T-helper 1 cell treated with Interleukin-12 subunit alpha and Interleukin-12 subunit beta and Interleukin-4 antibody, amounts not matched to agents 30 ng/mL and 1 ng/mL, for 36 hours (primary cell): ENCODE data around the gene CNTF. TPM values are rescaled to one million over a fixed set of nuclear protein-coding genes. Genes with fewer than 3 reads are reported as not detected.

Experiments used
- intact Hi-C: fragments of 100-400 bp; cut with micrococcal nuclease; formaldehyde crosslinking; loops from one replicate; pipeline ENCODE4 v1.15.1; 2024
- total RNA-seq: library from RNA; stranded (reverse); gene quantifications from 2 replicates; pipeline ENCODE4 v1.2.3, GENCODE V29; 2022

CNTF gene
- total RNA-seq, 1 donor from 2014 or later: 3.1 TPM

DNA sequence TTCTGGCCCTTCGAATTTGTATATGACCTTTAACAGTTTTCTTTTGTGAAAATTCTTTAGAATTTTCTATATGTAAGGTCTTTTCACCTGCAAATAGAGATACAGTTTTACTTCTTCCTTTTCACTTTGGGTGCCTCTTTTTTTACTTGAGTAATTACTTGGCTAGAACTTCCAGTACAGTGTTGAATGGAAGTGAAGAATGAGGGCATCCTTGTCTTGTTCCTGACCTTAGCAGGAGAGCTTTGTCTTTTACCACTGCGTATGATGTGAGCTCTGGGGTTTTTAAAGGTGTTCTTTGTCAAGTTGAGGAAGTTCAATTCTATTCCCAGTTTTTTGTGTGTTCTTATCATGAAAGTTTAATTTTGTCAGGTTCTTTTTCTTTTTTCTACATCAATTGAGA, 22.0 kb upstream of the CNTF start:
- intact Hi-C loops: no loop called here

DNA sequence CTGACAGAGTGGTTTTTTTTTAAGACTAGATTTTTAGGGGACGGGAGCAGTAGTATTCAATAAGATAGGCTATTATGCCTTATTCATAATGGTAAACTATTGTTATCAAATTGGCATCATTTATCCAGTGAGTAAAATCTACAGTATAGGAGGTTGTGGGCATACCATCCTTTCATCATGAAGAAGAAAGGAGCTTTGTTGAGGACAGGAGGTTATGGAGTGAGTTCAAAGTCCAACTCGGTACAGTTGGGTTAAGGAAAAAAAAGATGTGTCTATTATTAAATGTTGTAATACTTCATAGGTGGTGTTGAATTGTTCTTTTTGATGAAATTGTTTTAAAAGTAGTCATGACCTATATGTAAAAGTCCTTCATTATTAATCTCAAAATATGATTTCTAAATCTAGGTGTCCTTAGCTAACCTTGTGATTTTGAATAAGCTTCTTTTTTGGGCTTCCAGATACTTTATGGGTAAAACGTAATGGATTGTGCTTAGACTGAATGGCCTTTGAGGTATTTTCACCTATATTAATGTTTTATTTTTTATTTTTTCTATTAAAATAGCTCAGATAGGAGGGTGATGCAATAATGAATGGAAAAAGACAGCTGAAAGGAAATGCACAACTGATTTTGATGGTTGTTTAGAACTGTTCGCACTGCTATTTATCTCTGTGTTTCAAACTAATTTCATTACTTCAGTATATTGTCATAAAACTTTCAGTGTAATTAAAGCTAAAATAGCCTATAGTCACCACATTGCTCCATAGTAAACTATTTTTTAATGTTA, 15.3 kb upstream of the CNTF start:
- intact Hi-C loops: no loop called here

DNA sequence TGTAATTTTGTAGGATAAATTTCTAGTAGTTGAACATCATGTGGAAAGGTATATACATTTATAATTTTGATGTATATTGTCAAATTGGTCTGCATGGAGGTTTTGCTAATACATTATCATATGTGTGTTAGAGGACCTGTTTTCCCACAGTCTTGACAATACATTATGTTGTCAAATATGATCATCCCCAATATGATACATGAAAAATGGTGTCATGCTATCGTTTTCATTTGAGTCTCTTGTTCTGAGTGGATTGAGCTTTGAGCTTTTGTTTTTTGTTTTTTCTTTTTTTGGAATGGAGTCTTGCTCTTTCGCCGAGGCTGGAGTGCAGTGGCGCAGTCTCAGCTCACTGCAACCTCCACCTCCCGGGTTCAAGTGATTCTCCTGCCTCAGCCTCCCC, 14.1 kb upstream of the CNTF start:
- intact Hi-C loops: no loop called here

DNA sequence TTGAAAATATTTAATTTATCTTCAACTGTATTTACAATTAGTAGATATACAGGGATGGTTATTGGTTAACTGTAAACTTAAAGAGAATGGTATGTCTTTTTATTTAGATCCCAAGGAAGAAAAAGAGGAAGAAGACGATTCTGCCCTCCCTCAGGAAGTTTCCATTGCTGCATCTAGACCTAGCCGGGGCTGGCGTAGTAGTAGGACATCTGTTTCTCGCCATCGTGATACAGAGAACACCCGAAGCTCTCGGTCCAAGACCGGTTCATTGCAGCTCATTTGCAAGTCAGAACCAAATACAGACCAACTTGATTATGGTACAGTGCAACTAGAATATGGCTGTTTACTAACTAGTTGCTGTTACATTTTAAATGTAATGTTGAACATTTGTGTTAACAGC, 12.7 kb upstream of the CNTF start:
- intact Hi-C loops: no loop called here

DNA sequence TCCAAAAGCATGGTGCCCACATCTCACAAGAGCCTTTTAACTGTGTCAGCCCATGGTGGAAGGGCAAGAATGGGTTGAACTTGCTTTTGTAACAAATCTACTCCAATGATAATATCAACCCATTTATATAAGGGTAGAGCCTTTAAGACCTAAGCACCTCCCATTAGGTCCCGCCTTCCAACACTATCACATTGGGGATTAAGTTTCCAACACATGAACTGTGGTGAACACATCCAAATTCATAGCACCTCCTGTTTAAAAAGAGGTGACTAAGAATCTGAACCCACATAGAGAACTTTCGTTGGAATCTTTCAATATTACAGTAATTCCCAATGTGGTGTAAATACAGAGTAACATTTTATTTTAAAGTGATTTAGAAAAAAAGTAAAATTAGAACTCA, 9.2 kb upstream of the CNTF start:
- intact Hi-C loops: no loop called here

DNA sequence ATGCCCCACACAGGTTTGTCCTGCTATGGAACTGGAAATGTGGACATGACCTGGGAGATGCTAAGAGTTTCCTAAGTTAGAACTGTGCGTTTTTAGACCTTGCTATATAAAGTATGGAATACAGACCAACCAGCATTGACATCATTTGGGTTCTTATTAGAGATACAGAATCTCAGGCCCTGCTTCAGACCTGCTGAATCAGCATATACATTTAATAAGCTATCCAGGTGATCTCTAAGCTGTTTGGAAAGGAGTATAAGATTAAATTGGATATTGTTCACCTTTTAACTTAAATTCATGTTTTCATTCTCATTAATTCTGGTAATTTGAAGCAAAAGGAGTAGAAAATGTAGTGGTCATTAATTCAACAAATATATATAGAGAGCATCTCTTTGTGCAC, 6.9 kb upstream of the CNTF start:
- intact Hi-C loops: loop anchor here (2.0 kb wide), 1 partner anchor 47 kb away; no protein-coding TSS in a partner anchor

DNA sequence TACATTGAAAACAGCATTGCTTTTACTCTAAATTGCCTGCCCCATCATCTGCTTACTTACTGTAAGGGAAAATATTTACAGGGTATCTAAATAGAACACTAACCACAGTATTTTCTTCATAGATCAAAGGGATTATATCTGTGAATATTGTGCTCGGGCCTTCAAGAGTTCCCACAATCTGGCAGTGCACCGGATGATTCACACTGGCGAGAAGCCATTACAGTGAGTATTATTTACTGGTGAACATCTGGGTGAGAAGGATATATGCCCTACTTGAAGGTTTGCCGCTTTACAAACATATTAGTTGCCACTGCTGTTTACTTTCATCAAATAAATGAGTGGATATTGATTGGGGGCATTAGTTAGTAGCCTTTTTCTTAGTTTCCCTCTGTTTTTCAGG, 5.9 kb upstream of the CNTF start:
- intact Hi-C loops: no loop called here

DNA sequence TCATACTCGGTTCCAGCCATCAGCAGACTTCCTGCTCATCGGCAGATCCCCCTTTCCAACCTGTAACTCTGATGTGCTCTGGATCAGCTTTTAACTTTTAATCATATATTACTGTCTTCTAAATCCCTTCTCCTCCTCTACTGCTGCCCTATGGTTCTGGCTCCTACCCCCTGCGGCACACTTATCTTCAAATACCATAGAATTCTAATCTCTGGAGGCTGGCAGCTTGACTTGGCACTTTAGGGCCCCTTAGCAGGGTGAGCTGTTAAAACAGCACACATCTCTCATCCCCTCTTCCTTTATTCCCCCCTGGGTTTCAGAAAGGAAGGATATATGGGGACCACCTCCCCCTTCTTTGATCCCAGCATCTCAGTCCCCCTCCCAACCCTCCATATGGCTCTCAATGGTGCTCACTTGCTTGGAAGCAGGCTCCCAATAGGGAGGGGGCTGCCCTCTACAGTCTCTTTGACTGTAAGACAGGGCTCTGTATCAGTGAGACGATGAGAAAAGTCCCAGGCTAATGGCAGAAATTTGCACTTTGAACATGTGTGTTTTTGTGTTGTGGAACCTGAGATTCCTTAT, 4.4 kb upstream of the CNTF start:
- intact Hi-C loops: no loop called here

DNA sequence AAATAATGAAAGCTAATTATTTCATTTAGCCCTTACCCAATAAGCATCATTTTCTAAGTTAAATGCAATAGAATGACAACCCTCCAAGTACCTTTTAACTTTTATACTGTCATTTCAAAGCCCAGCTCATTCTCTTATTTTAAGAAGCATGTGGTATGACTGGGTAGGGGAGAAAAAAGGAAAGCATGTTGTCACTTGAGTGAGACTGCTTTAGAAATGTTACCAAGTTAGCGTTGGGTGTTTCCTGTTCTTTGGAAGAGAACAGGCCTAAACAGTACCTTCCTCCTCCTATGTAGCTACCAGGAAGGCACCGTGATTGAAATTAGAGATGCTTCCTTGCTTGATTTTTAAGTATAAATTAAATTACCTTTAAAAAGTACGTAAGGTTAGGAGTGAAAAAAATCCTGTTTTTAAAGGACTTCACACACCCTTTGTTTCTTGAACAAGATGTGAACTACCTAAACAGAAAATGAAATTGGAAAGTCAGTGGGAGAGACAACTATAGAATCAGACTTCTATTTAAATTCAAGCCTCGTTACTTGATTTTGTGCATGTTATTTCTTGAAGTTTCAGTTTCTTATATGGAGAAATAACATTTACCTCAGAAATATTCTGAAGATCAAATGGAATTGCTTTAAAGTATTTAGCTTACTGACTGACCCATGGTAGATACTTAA, 741 bp upstream of the CNTF start:
- intact Hi-C loops: loop anchor here (2.0 kb wide), 1 partner anchor 47 kb away; the partner anchor contains the start of gene LPXN

DNA sequence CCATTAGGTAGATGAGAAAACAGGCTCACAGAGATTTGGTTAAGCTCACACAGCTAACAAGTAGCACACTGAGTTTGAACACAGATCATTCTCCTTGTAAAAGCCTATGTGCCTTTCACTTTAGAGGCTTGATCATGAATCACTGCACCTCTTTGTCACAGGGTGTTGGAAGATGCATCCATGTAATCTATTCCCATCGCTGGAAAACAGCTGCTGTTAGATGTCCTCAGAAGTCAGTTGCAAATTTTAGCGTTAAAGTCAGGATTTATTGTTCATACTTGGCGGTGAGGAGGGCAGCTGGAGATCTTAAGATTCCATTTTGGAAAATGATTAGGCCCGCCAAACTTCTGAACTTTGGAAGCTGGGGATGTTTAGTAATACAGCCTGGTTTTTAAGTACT, 2.6 kb downstream of the CNTF start:
- intact Hi-C loops: no loop called here

DNA sequence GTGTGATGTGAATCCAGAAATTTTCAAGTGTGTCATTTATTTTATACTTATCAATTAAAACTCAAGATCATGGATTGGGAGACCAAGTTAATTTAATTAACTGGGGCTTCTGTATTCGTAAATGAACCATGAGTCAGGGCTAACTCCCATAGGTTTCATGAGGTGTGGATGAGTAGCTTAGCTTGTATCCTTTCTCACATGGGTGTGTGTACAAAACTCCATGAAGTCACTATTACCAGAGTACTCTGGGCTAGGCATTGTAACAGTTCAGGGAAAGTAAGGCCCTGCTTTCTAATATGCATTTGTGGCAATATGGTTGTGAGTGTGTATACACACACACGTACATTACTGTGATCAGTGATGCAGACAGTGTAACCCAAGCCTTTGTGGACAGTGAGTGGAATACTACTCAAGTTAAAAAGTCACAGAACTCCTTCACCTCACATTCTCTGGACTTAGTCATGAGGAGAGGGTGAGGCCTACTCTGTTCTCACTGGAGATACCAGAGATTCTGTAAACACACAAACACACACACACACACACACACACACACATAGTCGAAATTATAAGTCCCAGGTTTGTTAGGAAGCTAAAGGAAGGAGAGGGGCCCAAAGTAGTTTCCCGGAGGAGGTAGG, 3.5 kb downstream of the CNTF start:
- intact Hi-C loops: no loop called here

DNA sequence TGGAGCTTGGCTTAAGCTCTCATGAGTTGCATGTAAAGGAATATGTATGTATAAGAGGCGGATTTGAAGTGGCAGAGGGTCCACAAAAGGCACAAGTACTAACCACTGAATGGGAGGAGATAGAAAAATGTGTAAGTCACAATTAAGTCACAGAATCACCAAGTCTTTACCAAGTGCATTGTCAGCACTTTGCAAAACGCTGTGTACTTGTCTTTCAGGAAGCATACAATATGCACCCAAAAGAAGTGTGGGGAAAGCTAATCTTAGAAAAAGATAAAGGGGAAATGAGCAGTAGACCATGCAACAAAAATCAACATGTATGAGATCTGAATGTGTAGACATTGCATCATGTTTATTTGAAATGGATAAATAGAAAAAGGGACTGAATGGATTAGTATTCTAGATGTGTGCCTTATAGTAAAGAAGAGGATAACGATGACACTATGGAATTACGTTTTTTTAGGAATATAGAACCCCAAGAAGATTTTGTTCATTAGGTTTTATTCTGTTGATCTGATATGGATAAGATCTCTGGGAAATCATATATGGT, 4.5 kb downstream of the CNTF start:
- intact Hi-C loops: no loop called here

DNA sequence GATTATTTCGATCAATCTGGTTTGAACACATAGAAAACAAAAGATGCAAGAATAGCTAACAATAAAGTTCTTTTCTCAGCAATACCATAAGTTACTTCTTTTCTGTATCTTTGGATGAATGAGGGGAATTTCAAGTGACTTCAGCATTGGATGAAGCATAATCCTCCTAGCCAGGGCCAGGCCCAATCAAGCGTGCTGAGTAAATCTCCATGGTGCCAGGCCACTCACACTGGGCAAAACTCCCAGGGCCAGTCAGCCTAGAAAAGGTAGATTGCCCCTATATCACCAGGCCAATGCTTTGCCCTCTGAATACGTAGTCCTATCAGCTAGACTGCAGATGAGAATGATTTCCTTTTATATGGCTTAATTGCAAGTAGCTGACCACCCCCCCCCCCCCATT, 6.0 kb downstream of the CNTF start:
- intact Hi-C loops: no loop called here

DNA sequence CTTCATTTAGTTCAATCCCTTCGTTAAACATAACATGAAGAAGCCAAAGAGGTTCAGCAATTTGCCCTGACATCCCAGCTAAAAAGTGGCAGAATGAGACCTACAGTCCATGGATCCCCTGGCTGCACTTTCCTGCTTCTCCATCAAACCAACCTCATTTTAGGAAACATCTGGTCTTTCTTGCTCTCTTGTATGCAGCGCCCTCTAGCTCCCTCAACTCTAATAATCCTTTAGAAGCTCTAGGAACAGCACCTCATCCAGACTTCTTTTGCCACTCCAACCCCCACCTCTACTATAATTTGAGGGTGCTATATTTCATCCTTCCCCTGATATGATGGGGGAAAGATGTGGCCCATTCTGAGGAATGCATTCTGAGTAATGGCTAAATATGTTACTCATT, 7.4 kb downstream of the CNTF start:
- intact Hi-C loops: loop anchor here (1.0 kb wide), 1 partner anchor 62 kb away; no protein-coding TSS in a partner anchor

DNA sequence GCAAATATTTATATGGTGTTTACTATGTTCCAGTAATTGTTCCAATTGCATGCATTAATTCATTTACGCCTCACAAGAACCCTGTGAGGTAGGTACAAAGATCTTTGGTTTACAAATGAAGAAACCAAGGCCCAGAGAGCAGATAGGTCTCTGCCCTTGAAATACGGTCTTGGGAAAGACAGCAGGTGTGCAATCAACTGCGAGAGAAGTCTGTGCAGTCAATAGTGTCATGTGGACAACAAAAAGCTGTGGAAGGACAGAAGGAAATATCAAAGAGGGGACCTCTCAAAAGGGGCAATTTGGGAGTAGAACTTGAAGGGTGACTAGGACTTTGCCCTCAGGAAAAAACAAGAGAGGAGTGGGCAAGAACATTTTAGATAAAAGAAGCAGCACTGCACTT, 8.9 kb downstream of the CNTF start:
- intact Hi-C loops: no loop called here

DNA sequence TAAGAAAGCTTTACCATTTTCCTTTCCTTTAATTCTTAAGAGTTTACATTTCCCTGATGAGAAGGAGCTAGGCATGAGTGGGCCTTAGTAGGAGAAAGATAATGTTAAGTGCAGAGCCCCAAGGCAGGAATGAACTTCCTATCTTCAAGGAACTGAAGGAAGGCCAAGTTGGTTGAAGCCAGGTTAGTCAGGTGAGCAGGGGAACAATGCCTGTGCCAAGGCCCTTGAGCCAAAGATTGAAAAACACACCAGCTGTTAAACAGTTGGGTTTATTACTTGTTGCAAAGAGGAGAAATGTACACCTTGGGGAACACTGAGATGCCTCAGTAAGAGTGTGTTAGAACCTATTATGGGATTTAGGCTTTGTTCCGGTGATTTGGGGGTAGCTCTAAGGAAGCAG, 10.0 kb downstream of the CNTF start:
- intact Hi-C loops: no loop called here

DNA sequence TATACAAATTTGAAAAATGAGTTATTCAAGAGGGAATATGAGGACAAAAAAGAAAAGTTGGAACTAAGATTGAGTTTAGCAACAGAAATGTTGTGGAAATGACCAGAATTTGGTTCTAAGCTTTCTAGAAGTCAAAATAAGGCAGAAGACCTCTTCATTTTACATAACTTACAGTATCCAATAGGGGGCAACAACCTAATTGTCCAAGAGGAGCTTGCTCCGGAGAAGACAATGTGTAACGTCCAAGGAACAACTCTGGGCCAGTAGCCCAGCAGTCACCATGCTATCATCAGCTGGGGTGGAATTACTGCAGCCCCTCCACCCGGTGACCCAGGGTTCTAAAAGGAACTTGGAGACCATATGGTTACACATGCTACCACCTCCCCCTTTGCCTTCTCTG, 14.1 kb downstream of the CNTF start:
- intact Hi-C loops: no loop called here

DNA sequence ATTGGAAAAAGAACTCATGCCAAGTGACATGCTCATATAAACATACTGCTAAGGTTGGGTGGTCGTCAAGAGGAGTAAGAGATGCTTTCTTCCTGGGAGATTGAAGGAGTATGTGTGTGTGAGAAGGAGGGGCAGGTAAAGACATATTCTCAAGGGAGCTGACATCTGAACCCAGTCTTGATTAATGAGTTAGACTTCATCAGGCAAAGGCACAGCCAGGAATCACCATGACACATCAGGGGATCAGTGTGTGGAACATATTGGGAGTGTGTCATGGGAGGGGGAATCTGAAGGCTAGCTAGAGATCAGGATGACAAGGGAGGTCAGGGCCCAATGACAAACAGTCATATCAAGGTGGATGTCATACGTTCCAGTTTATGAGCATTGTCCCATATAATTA, 14.9 kb downstream of the CNTF start:
- intact Hi-C loops: no loop called here

DNA sequence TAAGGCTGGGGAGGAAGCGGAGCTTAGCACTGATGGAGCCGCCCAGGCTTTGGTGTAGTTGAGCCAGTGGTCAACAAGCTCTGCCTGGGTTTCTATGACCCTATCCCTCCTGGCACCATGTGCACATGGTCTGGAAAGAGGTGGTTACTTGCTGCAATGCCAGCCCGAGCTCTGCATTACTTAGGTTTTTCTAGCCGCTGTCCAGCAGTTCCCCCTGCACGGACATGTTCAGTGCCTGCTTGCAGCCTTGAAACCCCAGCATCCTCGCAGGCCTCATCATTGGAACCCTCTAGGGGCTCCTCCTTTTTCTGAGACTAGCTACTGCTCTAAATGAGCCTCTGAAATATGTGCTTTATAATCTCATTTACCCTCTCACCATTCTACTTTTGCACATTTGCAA, 16.6 kb downstream of the CNTF start:
- intact Hi-C loops: no loop called here

DNA sequence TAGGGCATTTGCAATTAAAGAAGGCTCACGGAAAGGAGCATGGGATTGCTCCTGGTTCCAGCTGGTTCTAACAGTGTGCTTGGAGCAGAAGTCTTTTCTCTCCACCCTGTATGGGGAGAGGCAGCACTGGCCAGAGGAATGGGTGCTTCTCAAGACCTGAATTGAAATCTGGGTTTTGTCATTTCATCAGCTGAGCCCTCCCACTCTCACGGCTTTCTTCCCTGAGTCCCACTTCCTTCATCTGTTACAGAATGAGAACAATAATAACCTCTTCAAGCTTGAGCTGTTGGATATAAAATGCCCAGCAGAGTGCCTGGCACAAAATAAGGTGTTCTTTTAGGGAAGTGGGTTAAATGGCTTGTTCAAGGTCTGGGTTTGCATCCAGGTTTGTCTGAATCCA, 17.2 kb downstream of the CNTF start:
- intact Hi-C loops: no loop called here

DNA sequence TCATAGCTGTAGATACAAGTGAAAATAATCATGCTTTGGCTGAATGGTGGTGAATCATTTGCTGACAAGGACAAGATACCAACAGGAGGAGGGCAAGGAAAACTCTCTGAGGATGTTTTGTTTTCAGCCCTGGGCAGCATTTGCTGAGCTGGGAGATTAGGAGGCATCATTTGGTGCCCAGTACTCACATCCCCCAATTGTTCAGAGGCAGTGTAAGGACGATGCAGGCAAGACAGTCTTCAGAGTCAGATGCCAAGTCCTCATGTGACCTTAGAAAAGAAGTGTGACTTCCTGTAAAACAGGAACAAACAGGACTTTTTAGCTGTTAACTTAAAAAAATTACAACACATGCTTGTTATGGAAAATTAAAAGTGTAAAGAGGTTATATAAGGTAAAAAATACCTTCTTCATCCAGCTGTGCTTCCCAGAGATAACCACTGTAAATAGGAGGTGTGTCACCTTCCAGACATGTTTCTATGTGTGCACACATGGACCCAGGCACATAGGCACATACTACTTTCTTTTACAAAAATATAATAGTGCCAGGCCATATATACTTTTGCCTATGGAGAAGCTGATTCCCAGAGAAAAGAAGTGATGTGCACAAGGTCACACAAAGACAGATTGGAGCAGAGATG, 18.0 kb downstream of the CNTF start:
- intact Hi-C loops: no loop called here
